Uterine smooth muscle cell (primary cell): ENCODE measurements around the gene DHODH. TPM values are rescaled to one million over a fixed set of nuclear protein-coding genes. Genes with fewer than 3 reads are reported as not detected.

Source experiments
- total RNA-seq: library from RNA; depleted of rRNA; stranded (reverse); fragments of >200 nt; gene quantifications from 2 replicates; pipeline ENCODE4 v1.2.3, GENCODE V29; 2014

Gene DHODH
- total RNA-seq: 4.4 and 5.9 TPM in 2 replicates

GRCh38 chr16:72008424-72009216 lies at the start of gene DHODH:
Gene DHODH (plus strand): TSS chr16:72008744. CDS start chr16:72008765, 21 bp downstream.

GRCh38 chr16:72054254-72054847 lies 45.8 kb downstream of the DHODH start, which contains the start of gene HP:
Gene HP (plus strand): TSS chr16:72054505. CDS start chr16:72054653, 148 bp downstream.

Other genes with a start within 250 kb of the DHODH start
- 56.6 and 75.0 TPM in 2 replicates for gene AP1G1, start 199.9 kb upstream of the DHODH start, total RNA-seq
- 9.1 and 11.1 TPM in 2 replicates for gene ATXN1L, start 162.8 kb upstream of the DHODH start, total RNA-seq
- 3.4 and 5.2 TPM in 2 replicates for gene ZNF821, start 124.6 kb upstream of the DHODH start, total RNA-seq
- gene IST1, start 113.2 kb upstream of the DHODH start, total RNA-seq: 151 TPM in 2 replicates
- under 0.01 TPM in 1 of 2 replicates, not detected in the other for gene PKD1L3, start 8.3 kb upstream of the DHODH start, total RNA-seq
- gene HP, start 45.8 kb downstream of the DHODH start, total RNA-seq: 0.11 TPM in 1 of 2 replicates, not detected in the other
- gene HPR, start 54.5 kb downstream of the DHODH start, total RNA-seq: not detected in 2 replicates
- gene TXNL4B, start 84.9 kb downstream of the DHODH start, total RNA-seq: 11.2 and 13.2 TPM in 2 replicates
- gene DHX38, start 85.1 kb downstream of the DHODH start, total RNA-seq: 92.2 and 106 TPM in 2 replicates
- 0.12 and 0.66 TPM in 2 replicates for gene PMFBP1, start 163.4 kb downstream of the DHODH start, total RNA-seq